H1 (cell line): Measurements from ENCODE around the gene OR8A1. TPM values are rescaled to one million over a fixed set of nuclear protein-coding genes. Genes with fewer than 3 reads are reported as not detected.

ENCODE experiments used
- CTCF ChIA-PET: fragments of 300-600 bp; sonication (Branson Sonifier 250); formaldehyde crosslinking; loops from one replicate; lab custom pipeline; 2021; ENCODE audit not compliant: partially characterized antibody; lab: Charles Lee
- POLR2A ChIA-PET: fragments of 300-600 bp; sonication (Branson Sonifier 250); formaldehyde crosslinking; loops from one replicate; lab custom pipeline; 2021; ENCODE audit warnings: inconsistent platforms; ENCODE audit not compliant: partially characterized antibody; lab: Charles Lee
- DNase-seq, 2 experiments: peaks; one replicate each; pipeline versions ENCODE4 v3.0.0 to v3.0.0-alpha.2; 2010 to 2022; ENCODE audit warnings: low spot score in 2 of 2, low read depth in 1 of 2, mixed read lengths in 1 of 2
- FAIRE-seq: peaks from 2 replicates; lab custom pipeline; 2011; peaks lifted over from hg19 to GRCh38; lab: Jason Lieb, UNC
- H2AFZ ChIP-seq: 2 replicates; pipeline ENCODE4 v1.8.1; 2012; ENCODE audit warnings: low read length, inconsistent platforms
- H2AK5ac ChIP-seq: 2 replicates; pipeline ENCODE4 v1.6.1; 2013; ENCODE audit warnings: low read depth, low read length
- H2BK120ac ChIP-seq: replicated peaks from 2 replicates; pipeline ENCODE3; 2013; ENCODE audit warnings: low read depth, low read length, inconsistent platforms
- H2BK12ac ChIP-seq: 2 replicates; pipeline ENCODE4 v1.6.1; 2013; ENCODE audit warnings: low read depth, low read length
- H2BK15ac ChIP-seq: 2 replicates; pipeline ENCODE4 v1.6.1; 2013; ENCODE audit warnings: low read length
- H2BK20ac ChIP-seq: 2 replicates; pipeline ENCODE4 v1.6.1; 2013; ENCODE audit warnings: low read length
- H2BK5ac ChIP-seq: 2 replicates; pipeline ENCODE4 v1.6.1; 2013; ENCODE audit warnings: low read depth, low read length
- H3K14ac ChIP-seq: 2 replicates; pipeline ENCODE4 v1.6.1; 2013; ENCODE audit warnings: inconsistent platforms; ENCODE audit not compliant: insufficient read length
- H3K18ac ChIP-seq: 2 replicates; pipeline ENCODE4 v1.6.1; 2013; ENCODE audit warnings: low read length; ENCODE audit errors: extremely low read depth
- H3K23ac ChIP-seq: 2 replicates; pipeline ENCODE4 v1.6.1; 2013; ENCODE audit warnings: inconsistent platforms; ENCODE audit not compliant: insufficient read length
- H3K23me2 ChIP-seq: 2 replicates; pipeline ENCODE4 v1.6.1; 2013; ENCODE audit warnings: low read depth, low read length
- H3K27ac ChIP-seq: 2 replicates; pipeline ENCODE4 v1.6.1; 2011; ENCODE audit warnings: low read depth, low read length, inconsistent platforms
- H3K27me3 ChIP-seq, 4 experiments: replicated peaks in 1 of 4; 1 replicate in 1 of 4; 2 replicates in 3 of 4; pipeline versions ENCODE4 v1.6.1 to v1.8.1; 2011 to 2013; ENCODE audit warnings: low read length in 3 of 4, mild to moderate bottlenecking in 3 of 4, inconsistent platforms in 2 of 4, mixed read lengths in 2 of 4, moderate library complexity in 1 of 4; ENCODE audit not compliant: control insufficient read depth in 3 of 4, insufficient read depth in 3 of 4; ENCODE audit errors: extremely low read depth in 1 of 4
- H3K36me3 ChIP-seq, 4 experiments: 2 replicates each; pipeline versions ENCODE4 v1.6.1 to v1.8.1; 2011 to 2013; ENCODE audit warnings: mild to moderate bottlenecking in 4 of 4, low read length in 3 of 4, moderate library complexity in 2 of 4, control low read depth in 1 of 4, inconsistent platforms in 1 of 4; ENCODE audit not compliant: insufficient read depth in 4 of 4, control insufficient read depth in 2 of 4
- H3K4ac ChIP-seq: replicated peaks from 2 replicates; pipeline ENCODE3; 2013; ENCODE audit warnings: low read length, low read depth, mixed read lengths, inconsistent platforms; ENCODE audit not compliant: insufficient read length
- H3K4me1 ChIP-seq, 4 experiments: replicated peaks in 1 of 4; 1 replicate in 1 of 4; 2 replicates in 3 of 4; pipeline versions ENCODE4 v1.6.1 to v1.8.1; 2011 to 2013; ENCODE audit warnings: low read length in 3 of 4, inconsistent platforms in 2 of 4, mixed read lengths in 1 of 4; ENCODE audit not compliant: insufficient read depth in 4 of 4, control insufficient read depth in 3 of 4
- H3K4me2 ChIP-seq, 2 experiments: 2 replicates each; pipeline versions ENCODE4 v1.6.1 to v1.8.1; 2011 to 2013; ENCODE audit warnings: low read depth in 2 of 2, low read length in 2 of 2, control low read depth in 1 of 2, inconsistent platforms in 1 of 2, mild to moderate bottlenecking in 1 of 2; ENCODE audit not compliant: insufficient read depth in 1 of 2
- H3K4me3 ChIP-seq, 4 experiments: fragments of 200-600, 300-600 bp in 1 of 4; sonication (generic), shearing (Covaris generic), sonication (Bioruptor Twin) in 1 of 4; 2 replicates each; pipeline versions ENCODE4 v1.5.1 to v1.8.1; 2011 to 2016; ENCODE audit warnings: low read length in 4 of 4, low read depth in 3 of 4, control low read depth in 2 of 4, inconsistent platforms in 2 of 4, mild to moderate bottlenecking in 2 of 4, mixed read lengths in 1 of 4, moderate library complexity in 1 of 4; ENCODE audit not compliant: insufficient read depth in 2 of 4; ENCODE audit errors: extremely low read depth in 1 of 4
- H3K56ac ChIP-seq: replicated peaks from 2 replicates; pipeline ENCODE3; 2013; ENCODE audit warnings: low read depth, mild to moderate bottlenecking, mixed read lengths, low read length, inconsistent platforms; ENCODE audit not compliant: insufficient read length
- H3K79me1 ChIP-seq: 2 replicates; pipeline ENCODE4 v1.6.1; 2013; ENCODE audit warnings: low read depth, low read length, control low read depth
- H3K79me2 ChIP-seq, 2 experiments: 2 replicates each; pipeline versions ENCODE4 v1.6.1 to v1.8.1; 2012 to 2013; ENCODE audit warnings: low read length in 2 of 2, mild to moderate bottlenecking in 2 of 2, inconsistent platforms in 1 of 2; ENCODE audit not compliant: insufficient read depth in 2 of 2, control insufficient read depth in 1 of 2
- H3K9ac ChIP-seq, 4 experiments: replicated peaks in 1 of 4; 1 replicate in 1 of 4; 2 replicates in 3 of 4; pipeline versions ENCODE4 v1.6.1 to v1.8.1; 2011 to 2013; ENCODE audit warnings: low read depth in 3 of 4, low read length in 3 of 4, control low read depth in 2 of 4, mild to moderate bottlenecking in 2 of 4, moderate library complexity in 2 of 4, inconsistent platforms in 1 of 4; ENCODE audit errors: extremely low read depth in 1 of 4
- H3K9me3 ChIP-seq, 2 experiments: 2 replicates each; pipeline versions ENCODE4 v1.6.1 to v1.8.1; 2012 to 2013; ENCODE audit warnings: mild to moderate bottlenecking in 2 of 2, moderate library complexity in 2 of 2, control low read depth in 1 of 2, inconsistent platforms in 1 of 2, low read depth in 1 of 2, low read length in 1 of 2, mixed read lengths in 1 of 2; ENCODE audit not compliant: insufficient read depth in 2 of 2
- H4K20me1 ChIP-seq, 2 experiments: replicated peaks in 1 of 2; 2 replicates each; pipeline versions ENCODE3 to v1.8.1; 2011 to 2013; ENCODE audit warnings: inconsistent platforms in 2 of 2, low read length in 2 of 2, mild to moderate bottlenecking in 1 of 2; ENCODE audit not compliant: insufficient read depth in 2 of 2, control insufficient read depth in 1 of 2
- H4K5ac ChIP-seq: 2 replicates; pipeline ENCODE4 v1.6.1; 2013; ENCODE audit warnings: low read length, low read depth, mixed read lengths, inconsistent platforms; ENCODE audit not compliant: insufficient read length
- H4K8ac ChIP-seq: 2 replicates; pipeline ENCODE4 v1.8.0; 2013; ENCODE audit warnings: mild to moderate bottlenecking, moderate library complexity, low read length, inconsistent platforms; ENCODE audit not compliant: insufficient read depth; ENCODE audit errors: extremely low read depth
- H4K91ac ChIP-seq: replicated peaks from 2 replicates; pipeline ENCODE3; 2013; ENCODE audit warnings: low read length, mixed read lengths, inconsistent platforms; ENCODE audit not compliant: insufficient read length
- ATF3 ChIP-seq: IDR thresholded peaks from 2 replicates; pipeline ENCODE4 v1.6.1; 2011; ENCODE audit warnings: low read depth, mild to moderate bottlenecking, low read length; ENCODE audit not compliant: insufficient read depth
- CBX5 ChIP-seq: fragments of 300-800, 300-1000 bp; sonication (generic); IDR thresholded peaks from 2 replicates; pipeline ENCODE4 v1.7.1; 2016; ENCODE audit warnings: antibody characterized with exemption, low read length, low read depth
- CEBPB ChIP-seq: IDR thresholded peaks from 2 replicates; pipeline ENCODE4 v1.6.1; 2012; ENCODE audit warnings: low read depth, low read length
- CHD1 ChIP-seq: IDR thresholded peaks from 2 replicates; pipeline ENCODE4 v1.6.1; 2012; ENCODE audit warnings: low read depth, low read length, improper control_type of control experiment
- CREB1 ChIP-seq: IDR thresholded peaks from 2 replicates; pipeline ENCODE4 v1.6.1; 2012; ENCODE audit warnings: inconsistent platforms
- FOSL1 ChIP-seq: IDR thresholded peaks from 2 replicates; pipeline ENCODE4 v1.6.1; 2011; ENCODE audit warnings: mild to moderate bottlenecking, low read depth, low read length, moderate library complexity; ENCODE audit not compliant: insufficient read depth
- GTF2F1 ChIP-seq: IDR thresholded peaks from 2 replicates; pipeline ENCODE4 v1.6.1; 2012; ENCODE audit warnings: low read depth, low read length, improper control_type of control experiment, borderline replicate concordance
- NRF1 ChIP-seq: IDR thresholded peaks from 2 replicates; pipeline ENCODE4 v1.6.1; 2011; ENCODE audit warnings: mild to moderate bottlenecking, low read depth, low read length, improper control_type of control experiment
- POLR2A ChIP-seq, 2 experiments: IDR thresholded peaks; 1 replicate in 1 of 2; 2 replicates in 1 of 2; pipeline ENCODE4 v1.6.1; 2011; ENCODE audit warnings: low read depth in 2 of 2, low read length in 2 of 2, mild to moderate bottlenecking in 2 of 2; ENCODE audit errors: control extremely low read depth in 1 of 2
- RBBP5 ChIP-seq: IDR thresholded peaks from 2 replicates; pipeline ENCODE4 v1.7.1; 2012; ENCODE audit warnings: low read depth, mild to moderate bottlenecking, inconsistent platforms, low read length, moderate library complexity, borderline replicate concordance
- SIN3A ChIP-seq, 2 experiments: IDR thresholded peaks in 1 of 2; conservative IDR thresholded peaks in 1 of 2; 2 replicates each; pipeline ENCODE4 v1.6.1; 2011 to 2012; ENCODE audit warnings: low read length in 2 of 2, improper control_type of control experiment in 1 of 2, low read depth in 1 of 2, mild to moderate bottlenecking in 1 of 2
- SRF ChIP-seq: IDR thresholded peaks from 2 replicates; pipeline ENCODE4 v1.6.1; 2011; ENCODE audit warnings: mild to moderate bottlenecking, low read depth, low read length, moderate library complexity
- TAF1 ChIP-seq: IDR thresholded peaks from 2 replicates; pipeline ENCODE4 v1.6.1; 2011; ENCODE audit warnings: mild to moderate bottlenecking, low read depth, low read length
- USF2 ChIP-seq: IDR thresholded peaks from 2 replicates; pipeline ENCODE4 v1.6.1; 2011; ENCODE audit warnings: low read length, improper control_type of control experiment
- WGBS, 2 experiments: shearing (Covaris generic) in 1 of 2; methylation state at CpG; one replicate each; pipeline versions ENCODE4 v1.1.6 to v1.1.7; 2013 to 2015; ENCODE audit warnings: low lambda C conversion rate in 2 of 2, mixed read lengths in 2 of 2, inconsistent platforms in 1 of 2, low coverage in 1 of 2, missing lambda C conversion rate in 1 of 2; ENCODE audit not compliant: insufficient replicate concordance in 2 of 2, insufficient coverage in 1 of 2, insufficient read length in 1 of 2; ENCODE audit errors: extremely low coverage in 1 of 2, missing lambda C conversion rate in 1 of 2; 5-methylcytosine and 5-hydroxymethylcytosine counted together
- polyA plus RNA-seq, 7 experiments: library from polyadenylated mRNA; depleted of rRNA in 3 of 7; stranded (reverse) in 5 of 7; unstranded in 2 of 7; fragments of >200 nt in 5 of 7; fragments of 200-250 nt in 2 of 7; gene quantifications; 1 replicate in 5 of 7; 2 replicates in 1 of 7; 4 replicates in 1 of 7; pipeline versions ENCODE4 v1.2.1 to v1.2.3, GENCODE V29; 2011 to 2013; ENCODE audit warnings: missing spikeins in 2 of 7, mixed read lengths in 2 of 7
- total RNA-seq: library from RNA; stranded (reverse); fragmentation: NEBNext Ultra II Directional; extraction: Animal tissue kit (Norgen Biotek cat#: 25700); gene quantifications from 2 replicates; pipeline ENCODE4 v1.2.1, GENCODE V29; 2021

OR8A1 gene
- total and polyA plus RNA-seq, 2 of the 8 experiments (the other 6 are each of a cell fraction or from before 2014, with no cell fraction given), result not detected

- Histone ChIP-seq H4K91ac (no peak overlapping the region), H2BK20ac (no peak overlapping the region), H3K23me2 (no peaks in the 10 kb centered on the region), H2BK5ac (no peak overlapping the region), H4K5ac (no peak overlapping the region), H3K36me3 (no peaks in the 10 kb centered on the region), H2BK12ac (no peak overlapping the region), H3K4ac (no peak overlapping the region), H3K14ac (no peak overlapping the region), H3K79me1 (no peaks in the 10 kb centered on the region), H3K4me2 (no peak overlapping the region), H3K27me3 (no peaks in the 10 kb centered on the region), H2BK120ac (no peak overlapping the region), H3K18ac (no peak overlapping the region), H3K79me2 (no peaks in the 10 kb centered on the region), H3K23ac (no peak overlapping the region), H3K56ac (no peak overlapping the region), H3K4me3 (no peak overlapping the region), H2BK15ac (no peak overlapping the region), H3K27ac (no peak overlapping the region), H3K4me1 (no peaks in the 10 kb centered on the region), H2AK5ac (no peak overlapping the region), H3K9me3 (no peaks in the 10 kb centered on the region), H4K8ac (no peak overlapping the region), H3K9ac (no peak overlapping the region), H2AFZ (no peak overlapping the region), H4K20me1 (no peaks in the 10 kb centered on the region)
- ChIA-PET POLR2A (no interaction called here), CTCF (interaction anchor here (1.2 kb wide), 1 partner anchor 24 kb away, joined by 4 read pairs; no protein-coding TSS in a partner anchor)
- no peak for DNase-seq
- WGBS, 2 experiments, result 80% methylated on average over 2 of the region's 2 CpGs; no CpG with 5 or more reads in 1 of the 2 experiments
- FAIRE-seq, result no peak
- TF ChIP-seq GTF2F1 (no peak), FOSL1 (no peak), CEBPB (no peak), SIN3A (conservative IDR thresholded peaks at IDR 0.05 in 1 of 2, IDR thresholded peaks at IDR 0.05 in 1 of 2; ENCODE audit: low read depth in 1 of 2, low read length in 2 of 2) (no peak), CHD1 (no peak), ATF3 (no peak), RBBP5 (no peak), CBX5 (no peak), TAF1 (no peak), CREB1 (no peak), POLR2A (IDR thresholded peaks at IDR 0.05; ENCODE audit: control extremely low read depth in 1 of 2, low read depth in 2 of 2, low read length in 2 of 2) (no peak), NRF1 (no peak), SRF (no peak), USF2 (no peak)
Measured at GRCh38 chr11:124556828-124557227, 13.0 kb upstream of the OR8A1 start.
